ENCODE results near the gene SIPA1. TPM values are rescaled to one million over a fixed set of nuclear protein-coding genes. Genes with fewer than 3 reads are reported as not detected.

SIPA1 gene
- total and polyA plus RNA-seq, 9 donors, result 10.0 to 48.2 (median 37.9) TPM

GRCh38 chr11:65639623-65640482, 2.0 kb downstream of the SIPA1 start:
- TF ChIP-seq CTCF (IDR thresholded peaks at IDR 0.05) (no peak), POLR2A (IDR thresholded peaks at IDR 0.05) (no peak), EP300 (IDR thresholded peaks at IDR 0.05) (no peak)
- H3K9me3 ChIP-seq, result no peaks in the 10 kb centered on the region
- H3K36me3 ChIP-seq, result no peaks in the 10 kb centered on the region
- intact Hi-C loops (cut with DNase I), result loop anchor here in 1 of 4 donors (10.0 kb wide), 1 partner anchor 65 kb away; no protein-coding TSS in a partner anchor
- H3K4me1 ChIP-seq (ENCODE audit: insufficient read depth), result peaks cover 6% of the 10 kb centered on the region
- no peaks in the 10 kb centered on the region for H3K27me3 ChIP-seq
- WGBS, 3 donors, result 83 to 91% (median 86%) methylated on average over 8 of the region's 8 CpGs
- no peak overlapping the region for H3K27ac ChIP-seq
- no peak for DNase-seq
- H3K4me3 ChIP-seq, result no peak overlapping the region

- H3K4me1 ChIP-seq (ENCODE audit: insufficient read depth), result peaks cover 6% of the 10 kb centered on the region
- no peak for DNase-seq
Measured at GRCh38 chr11:65640483-65641296, 2.8 kb downstream of the SIPA1 start.

GRCh38 chr11:65641297-65642013, 3.6 kb downstream of the SIPA1 start:
- no peaks in the 10 kb centered on the region for H3K27me3 ChIP-seq
- peaks cover 6% of the 10 kb centered on the region for H3K4me1 ChIP-seq (ENCODE audit: insufficient read depth)
- 82 to 91% (median 89%) methylated on average over 15 to 16 of the region's 16 CpGs for WGBS, 3 donors
- H3K36me3 ChIP-seq, result no peaks in the 10 kb centered on the region
- no peak for DNase-seq
- intact Hi-C loops (cut with DNase I), result no loop called here
- no peaks in the 10 kb centered on the region for H3K9me3 ChIP-seq
- no peak overlapping the region for H3K27ac ChIP-seq
- no peak for TF ChIP-seq POLR2A (IDR thresholded peaks at IDR 0.05)
- no peak overlapping the region for H3K4me3 ChIP-seq

More at GRCh38 chr11:65640483-65641296, 2.8 kb downstream of the SIPA1 start:
- H3K27me3 ChIP-seq, result no peaks in the 10 kb centered on the region
- WGBS, 3 donors, result 84 to 90% (median 87%) methylated on average over 10 to 35 of the region's 35 CpGs
- no peak overlapping the region for H3K27ac ChIP-seq
- no peaks in the 10 kb centered on the region for H3K36me3 ChIP-seq
- H3K9me3 ChIP-seq, result no peaks in the 10 kb centered on the region
- TF ChIP-seq CTCF (IDR thresholded peaks at IDR 0.05), result no peak
- no peak for TF ChIP-seq EP300 (IDR thresholded peaks at IDR 0.05)
- no peak for TF ChIP-seq POLR2A (IDR thresholded peaks at IDR 0.05)
- intact Hi-C loops (cut with DNase I), result no loop called here
- H3K4me3 ChIP-seq, result no peak overlapping the region

- Histone ChIP-seq H3K27me3 (no peaks in the 10 kb centered on the region), H3K4me1 (ENCODE audit: insufficient read depth) (peaks cover 6% of the 10 kb centered on the region), H3K4me3 (no peak overlapping the region), H3K36me3 (no peaks in the 10 kb centered on the region), H3K9me3 (no peaks in the 10 kb centered on the region), H3K27ac (no peak overlapping the region)
- WGBS, 3 donors, result 65 to 69% (median 65%) methylated on average over 42 to 49 of the region's 49 CpGs
- intact Hi-C loops (cut with DNase I), result no loop called here
- TF ChIP-seq POLR2A (IDR thresholded peaks at IDR 0.05) (no peak), CTCF (IDR thresholded peaks at IDR 0.05) (no peak), EP300 (IDR thresholded peaks at IDR 0.05) (no peak)
- DNase-seq, result no peak
Measured at GRCh38 chr11:65642014-65642671, 4.2 kb downstream of the SIPA1 start.

All from ovary (tissue), 9 donors.